GM18873 (cell line): ENCODE data around the gene KDM1A.

Source experiments
- ATAC-seq: cut with Tn5 transposase; IDR thresholded peaks from one replicate; pipeline ENCODE4 v1.9.1; 2021; ENCODE audit warnings: mild to moderate bottlenecking, moderate library complexity, moderate number of reproducible peaks; ENCODE audit not compliant: unreplicated experiment, low FRiP score

KDM1A gene

GRCh38 chr1:23129846-23130245, 110.6 kb downstream of the KDM1A start:
- ATAC-seq, result no peak

GRCh38 chr1:23132033-23132432, 112.8 kb downstream of the KDM1A start:
- ATAC-seq, result no peak
